MG63 (cell line): Measurements from ENCODE around the gene SCRN1. TPM values are rescaled to one million over a fixed set of nuclear protein-coding genes. Genes with fewer than 3 reads are reported as not detected.
"Not testable (repeated sequence)": the region's sequence is repeated elsewhere in the genome, so short reads cannot be mapped to it uniquely, and the experiment has no call there.

Experiments
- DNase-seq: peaks from one replicate; pipeline ENCODE4 v3.0.0-alpha.2; 2020
- H3K27me3 ChIP-seq: fragments of 250-450 bp; sonication (Bioruptor Pico); 2 replicates; pipeline ENCODE4 v1.5.1; 2020; ENCODE audit warnings: mild to moderate bottlenecking, moderate library complexity
- H3K36me3 ChIP-seq: fragments of 250-450 bp; sonication (Bioruptor Pico); 2 replicates; pipeline ENCODE4 v1.5.1; 2020; ENCODE audit warnings: mild to moderate bottlenecking, moderate library complexity
- H3K4me3 ChIP-seq: fragments of 250-450 bp; sonication (Bioruptor Pico); 2 replicates; pipeline ENCODE4 v1.5.1; 2020; ENCODE audit warnings: mild to moderate bottlenecking, moderate library complexity
- H3K9me3 ChIP-seq: fragments of 250-450 bp; sonication (Bioruptor Pico); 2 replicates; pipeline ENCODE4 v1.5.1; 2020; ENCODE audit warnings: mild to moderate bottlenecking, moderate library complexity
- total RNA-seq: library from RNA; depleted of rRNA; stranded (reverse); fragments of >200 nt; shearing (Covaris generic); gene quantifications from 2 replicates; pipeline ENCODE4 v1.2.3, GENCODE V29; 2014; ENCODE audit warnings: low replicate concordance

SCRN1 gene
- total RNA-seq, 1 experiment from 2014 or later: 35.7 TPM

DNA sequence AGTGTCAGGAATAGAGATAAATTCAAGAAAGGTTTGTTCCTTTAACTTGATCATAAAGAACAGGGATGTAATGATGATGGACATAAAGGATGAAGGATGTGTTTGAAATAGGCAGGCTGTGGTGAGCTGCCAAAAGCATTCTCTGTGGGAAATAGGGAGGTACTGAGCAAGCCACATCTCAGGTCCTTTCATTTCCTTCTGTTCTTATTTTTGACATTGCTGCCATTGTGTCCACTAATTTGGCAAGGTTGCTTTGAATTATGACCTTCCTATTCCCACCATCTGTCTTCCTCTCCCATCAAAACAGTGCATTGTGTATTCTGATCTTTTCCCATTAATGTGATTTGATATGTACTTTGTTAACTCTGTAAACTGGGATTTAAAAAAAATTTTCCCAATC is 9.4 kb downstream of the SCRN1 start:
- no peaks in the 10 kb centered on the region for H3K27me3 ChIP-seq

DNA sequence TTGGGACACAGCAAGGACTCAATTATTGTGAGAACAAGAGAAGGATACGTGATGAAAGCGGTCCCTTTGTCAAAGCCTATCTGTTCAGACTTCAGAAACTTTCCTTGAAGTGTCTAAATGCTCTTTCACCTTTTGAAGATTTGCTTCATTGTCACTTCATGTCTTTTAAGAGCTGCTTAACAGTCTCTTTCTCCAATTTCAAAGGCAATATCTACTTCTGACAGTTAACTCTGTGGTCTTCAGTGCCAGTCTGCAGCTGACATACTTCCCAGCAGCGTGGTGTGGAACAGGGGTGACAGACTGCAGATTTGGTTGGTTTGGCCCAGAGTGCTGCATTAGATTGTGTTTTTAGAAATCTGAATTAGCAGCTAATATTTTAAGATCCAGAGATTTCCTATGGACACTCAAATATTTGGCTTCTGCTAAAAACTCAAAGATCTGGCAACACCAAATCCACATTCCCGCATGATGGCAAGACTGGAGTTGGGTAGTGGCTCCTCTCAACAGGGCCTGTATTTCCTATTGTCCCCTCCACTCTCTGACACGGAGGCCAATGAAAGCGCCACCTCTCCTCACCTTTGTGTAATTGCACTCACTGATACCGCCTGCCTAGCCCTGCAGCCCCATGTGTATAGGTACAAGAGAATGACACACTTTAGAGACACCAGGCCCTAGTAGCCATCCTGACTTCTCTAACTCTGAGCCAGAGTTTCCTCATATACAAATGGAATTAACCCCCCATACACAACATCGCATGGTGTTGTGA is 11.5 kb downstream of the SCRN1 start:
- Histone ChIP-seq H3K27me3 (no peaks in the 10 kb centered on the region), H3K36me3 (peaks cover 6% of the 10 kb centered on the region; the same call in 1 of the 2 replicates), H3K4me3 (no peak overlapping the region), H3K9me3 (no peaks in the 10 kb centered on the region)
- no peak for DNase-seq

More for the DNA sequence above, 9.4 kb downstream of the SCRN1 start:
- Histone ChIP-seq H3K36me3 (peaks cover 6% of the 10 kb centered on the region; the same call in 1 of the 2 replicates), H3K9me3 (no peaks in the 10 kb centered on the region), H3K4me3 (no peak overlapping the region)
- no peak for DNase-seq

DNA sequence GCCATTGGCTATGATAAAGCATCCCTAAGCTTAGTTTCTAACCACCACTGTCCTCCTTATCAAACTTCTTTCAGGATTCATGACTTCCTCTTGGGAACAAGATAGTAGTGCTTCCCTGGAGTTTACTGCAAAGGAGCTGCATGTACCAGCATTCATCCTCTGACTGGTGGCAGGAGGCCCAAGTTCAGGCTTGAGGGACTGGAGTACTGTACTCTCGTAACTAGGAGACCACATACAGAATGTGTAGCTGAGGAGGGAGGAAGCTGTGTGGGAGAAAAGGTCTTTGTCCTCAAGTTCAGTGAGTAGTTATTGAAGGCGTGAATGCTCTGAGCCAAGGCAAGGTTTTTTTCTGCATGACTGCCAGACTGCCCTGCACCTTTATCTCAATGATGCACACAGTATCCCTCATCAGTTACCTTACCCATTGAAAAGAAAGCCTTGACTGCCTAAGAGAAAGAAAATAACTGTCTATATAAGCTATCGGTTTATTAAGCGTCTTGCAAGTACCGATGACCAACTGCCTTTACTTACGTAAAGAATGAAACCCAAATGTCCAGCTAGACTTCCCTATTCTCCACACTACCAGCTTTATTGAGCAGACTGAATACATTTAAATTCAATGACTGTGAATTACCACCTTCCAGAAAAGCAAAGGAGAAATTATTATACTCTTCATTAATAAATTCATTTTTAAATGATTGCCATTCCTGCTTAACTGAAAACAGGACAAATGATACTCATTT is 12.8 kb downstream of the SCRN1 start:
- peaks cover 6% of the 10 kb centered on the region; the same call in 1 of the 2 replicates for H3K36me3 ChIP-seq
- H3K27me3 ChIP-seq: no peaks in the 10 kb centered on the region
- no peak for DNase-seq
- H3K9me3 ChIP-seq: no peaks in the 10 kb centered on the region
- no peak overlapping the region for H3K4me3 ChIP-seq

DNA sequence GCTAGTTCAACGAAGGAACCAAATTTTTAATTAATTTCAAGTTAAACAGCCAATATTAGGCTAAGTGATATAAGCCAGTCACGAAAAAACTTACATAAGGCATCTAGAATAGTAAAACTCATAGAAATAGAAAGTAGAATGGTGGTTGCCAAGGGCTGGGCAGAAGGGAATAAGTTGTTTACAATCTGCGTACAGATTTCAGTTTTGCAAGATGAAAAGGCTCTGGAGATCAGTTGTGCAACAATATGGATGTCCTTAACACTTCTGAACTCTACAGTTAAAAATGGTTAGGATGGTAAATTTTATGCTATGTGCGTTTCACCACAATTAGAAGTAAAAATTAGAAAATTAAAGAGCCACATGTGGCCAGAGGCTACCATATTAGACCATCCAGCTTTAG is 13.3 kb downstream of the SCRN1 start:
- Histone ChIP-seq H3K36me3 (peaks cover 6% of the 10 kb centered on the region; the same call in 1 of the 2 replicates), H3K27me3 (no peaks in the 10 kb centered on the region), H3K9me3 (no peaks in the 10 kb centered on the region), H3K4me3 (no peak overlapping the region)
- DNase-seq: no peak

DNA sequence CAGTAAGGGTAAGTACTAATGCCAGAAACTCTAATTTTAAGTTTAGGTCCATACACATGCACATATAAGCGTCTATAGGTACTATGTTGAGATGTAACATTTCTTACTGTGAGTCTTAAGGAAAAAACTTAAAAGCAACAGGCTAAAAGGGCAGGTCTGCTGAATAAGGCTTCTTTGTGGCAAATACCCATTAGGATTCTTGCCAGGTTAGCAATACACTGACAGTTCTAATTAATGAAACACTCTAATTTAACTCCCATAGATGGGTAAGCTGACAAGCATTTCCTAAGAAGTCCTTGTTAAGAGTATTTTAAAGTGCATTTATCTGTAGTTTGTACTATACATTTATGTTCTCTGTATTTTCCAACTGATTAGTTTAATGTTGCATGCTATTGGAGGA is 14.0 kb downstream of the SCRN1 start:
- Histone ChIP-seq H3K27me3 (no peaks in the 10 kb centered on the region), H3K9me3 (no peaks in the 10 kb centered on the region), H3K4me3 (no peak overlapping the region), H3K36me3 (peaks cover 6% of the 10 kb centered on the region; the same call in 1 of the 2 replicates)
- no peak for DNase-seq

DNA sequence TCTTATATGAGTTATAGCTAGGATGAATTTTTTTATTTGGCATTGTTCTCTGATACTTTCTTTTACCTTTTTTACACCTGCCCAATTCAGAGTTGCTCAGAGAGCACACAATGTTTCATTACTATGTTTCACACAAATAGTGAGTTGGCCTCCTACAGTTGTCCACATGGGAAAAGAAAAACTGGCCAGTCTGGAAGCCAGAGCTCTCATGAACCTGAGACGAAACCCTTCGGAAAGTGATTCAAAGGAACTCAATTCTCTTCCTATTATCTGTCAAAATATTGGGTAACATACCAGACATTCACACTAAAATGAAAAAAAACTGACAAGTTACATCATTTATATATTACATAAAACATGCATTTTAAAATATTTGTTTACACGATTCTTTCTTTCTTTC is 15.3 kb downstream of the SCRN1 start:
- H3K36me3 ChIP-seq: peaks cover under 1% of the 10 kb centered on the region; the same call in 1 of the 2 replicates

DNA sequence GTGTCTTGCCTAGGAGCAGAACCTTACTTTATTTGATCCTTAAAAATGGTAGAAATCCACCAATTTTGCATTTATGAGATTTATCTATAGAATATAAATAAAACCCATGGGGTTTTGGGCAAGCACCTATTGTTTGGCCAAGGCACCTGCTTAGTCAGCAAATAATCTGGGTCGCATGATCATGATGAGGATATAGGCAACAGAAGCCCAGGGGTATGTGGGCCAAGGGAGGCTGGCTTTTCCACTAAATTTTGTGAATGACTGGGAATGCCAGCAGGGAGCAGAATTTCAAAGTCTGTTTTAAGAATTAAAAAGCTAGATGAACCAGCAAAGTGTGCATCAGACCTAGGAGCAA is 17.3 kb downstream of the SCRN1 start:
- no peaks in the 10 kb centered on the region for H3K27me3 ChIP-seq
- H3K4me3 ChIP-seq: no peak overlapping the region

More for the DNA sequence above, 15.3 kb downstream of the SCRN1 start:
- Histone ChIP-seq H3K27me3 (no peaks in the 10 kb centered on the region), H3K9me3 (no peaks in the 10 kb centered on the region), H3K4me3 (no peak overlapping the region)
- no peak for DNase-seq

DNA sequence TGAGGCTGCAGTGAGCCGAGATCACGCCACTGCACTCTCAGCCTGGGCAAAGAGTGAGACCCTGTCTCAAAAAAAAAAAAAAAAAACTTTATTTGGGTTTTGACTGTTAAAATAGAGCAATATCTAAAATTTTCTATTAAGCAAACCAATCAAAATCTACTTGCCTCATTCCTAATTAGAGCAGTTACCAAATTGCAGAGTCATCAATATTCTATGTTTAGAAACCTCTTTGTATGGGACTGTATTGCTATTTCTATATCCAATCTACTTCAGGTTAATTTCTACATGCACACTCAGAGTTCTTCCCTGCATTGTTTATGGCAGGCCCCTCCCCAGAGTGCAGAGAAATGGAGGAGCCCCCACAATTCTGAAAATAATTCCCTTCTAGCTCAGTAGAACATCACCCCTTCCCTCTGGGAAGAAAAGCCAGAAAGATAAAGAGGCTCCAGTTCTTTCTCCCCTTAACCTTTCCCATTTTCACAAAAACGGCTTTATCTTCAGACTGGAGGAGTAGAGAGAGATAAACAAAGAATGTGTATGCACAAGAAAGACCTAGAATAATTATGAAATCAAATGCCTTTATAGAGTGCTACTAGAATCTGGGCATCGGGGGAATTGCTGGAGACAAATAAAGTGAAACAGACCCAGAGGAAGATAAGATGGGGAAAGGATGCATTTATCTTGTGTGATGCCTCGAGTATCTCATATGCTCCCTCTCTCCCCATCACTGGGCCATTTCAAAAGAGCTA is 17.9 kb downstream of the SCRN1 start:
- peaks cover 7% of the 10 kb centered on the region; the same call in 1 of the 2 replicates for H3K36me3 ChIP-seq
- no peak overlapping the region for H3K4me3 ChIP-seq
- DNase-seq: no peak
- H3K27me3 ChIP-seq: no peaks in the 10 kb centered on the region
- no peaks in the 10 kb centered on the region for H3K9me3 ChIP-seq

More for the DNA sequence above, 17.3 kb downstream of the SCRN1 start:
- no peak for DNase-seq
- Histone ChIP-seq H3K36me3 (peaks cover 7% of the 10 kb centered on the region; the same call in 1 of the 2 replicates), H3K9me3 (no peaks in the 10 kb centered on the region)

DNA sequence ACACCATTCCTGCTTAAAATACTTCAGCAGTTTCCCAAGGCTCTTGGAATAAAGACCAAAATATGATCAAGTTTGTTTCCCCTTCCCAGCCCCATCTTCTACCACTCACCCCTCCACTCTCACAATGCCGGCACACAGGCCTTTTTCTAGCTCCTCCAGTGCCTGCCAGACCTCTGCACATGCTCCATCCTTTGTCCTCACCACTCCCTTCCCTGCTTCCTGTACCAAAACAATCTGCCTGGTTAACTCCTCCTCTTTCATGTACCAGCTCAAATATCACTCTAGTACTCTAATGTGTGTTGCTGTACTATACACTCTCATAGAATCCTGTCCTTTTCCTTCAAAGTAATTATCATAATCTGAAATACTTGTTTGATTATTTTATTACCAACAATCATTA is 19.4 kb downstream of the SCRN1 start:
- Histone ChIP-seq H3K9me3 (no peaks in the 10 kb centered on the region), H3K27me3 (no peaks in the 10 kb centered on the region), H3K4me3 (no peak overlapping the region), H3K36me3 (peaks cover 7% of the 10 kb centered on the region; the same call in 1 of the 2 replicates)
- no peak for DNase-seq

DNA sequence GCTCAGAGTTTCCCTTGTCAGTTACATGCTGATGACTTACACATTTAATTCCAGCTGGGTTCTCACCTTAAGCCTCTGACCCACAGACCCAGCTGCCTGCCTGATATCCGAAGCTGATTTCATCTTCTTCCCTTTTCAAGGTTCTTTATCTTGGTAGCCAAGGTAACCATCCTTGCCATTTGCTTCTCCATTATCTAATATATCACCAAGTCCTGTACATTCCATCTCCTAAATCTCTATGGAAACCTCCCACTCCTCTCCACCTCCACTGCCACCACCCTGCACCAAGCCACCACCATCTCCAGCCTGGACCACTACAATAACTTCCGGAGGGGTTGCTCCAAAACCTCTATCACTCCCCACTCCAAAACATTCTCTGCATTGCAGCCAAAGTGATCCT is 19.9 kb downstream of the SCRN1 start:
- DNase-seq: no peak
- Histone ChIP-seq H3K9me3 (no peaks in the 10 kb centered on the region), H3K4me3 (no peak overlapping the region), H3K27me3 (no peaks in the 10 kb centered on the region), H3K36me3 (peaks cover 7% of the 10 kb centered on the region; the same call in 1 of the 2 replicates)

DNA sequence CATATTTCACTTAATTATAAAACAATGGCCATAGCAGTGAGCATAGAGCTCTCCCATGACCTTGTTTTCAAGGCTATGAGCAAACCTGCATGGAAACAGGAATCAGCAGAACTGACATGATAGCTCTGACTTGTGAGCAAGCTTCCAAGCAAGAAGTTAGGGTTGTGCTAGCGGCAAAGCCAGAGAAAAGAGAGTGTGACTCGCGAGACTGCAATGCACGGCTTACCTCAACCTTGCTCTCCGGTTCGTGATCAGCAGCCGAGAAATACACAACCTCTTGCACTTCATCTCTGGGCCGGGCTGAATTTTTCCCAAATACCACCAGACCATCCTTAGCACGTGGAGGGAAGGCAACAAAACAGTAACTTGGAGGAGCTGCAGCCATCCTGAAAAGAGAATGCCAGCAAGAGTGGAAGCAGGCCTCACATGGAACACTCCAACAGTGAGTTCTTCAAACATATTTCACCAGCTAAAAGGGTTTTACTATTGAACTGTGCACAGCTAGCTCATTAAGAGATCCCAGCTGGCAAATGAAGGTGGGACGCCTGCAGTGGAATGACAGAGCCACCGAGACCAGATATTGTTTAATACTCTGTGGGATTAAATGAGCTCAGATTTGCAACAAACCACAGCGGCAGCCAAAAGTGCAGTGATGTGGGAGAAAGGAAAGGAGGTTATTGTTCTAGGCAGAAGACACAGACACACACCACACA is 20.8 kb downstream of the SCRN1 start:
- no peak for DNase-seq
- Histone ChIP-seq H3K9me3 (no peaks in the 10 kb centered on the region), H3K36me3 (peaks cover 7% of the 10 kb centered on the region; the same call in 1 of the 2 replicates), H3K4me3 (no peak overlapping the region), H3K27me3 (no peaks in the 10 kb centered on the region)

DNA sequence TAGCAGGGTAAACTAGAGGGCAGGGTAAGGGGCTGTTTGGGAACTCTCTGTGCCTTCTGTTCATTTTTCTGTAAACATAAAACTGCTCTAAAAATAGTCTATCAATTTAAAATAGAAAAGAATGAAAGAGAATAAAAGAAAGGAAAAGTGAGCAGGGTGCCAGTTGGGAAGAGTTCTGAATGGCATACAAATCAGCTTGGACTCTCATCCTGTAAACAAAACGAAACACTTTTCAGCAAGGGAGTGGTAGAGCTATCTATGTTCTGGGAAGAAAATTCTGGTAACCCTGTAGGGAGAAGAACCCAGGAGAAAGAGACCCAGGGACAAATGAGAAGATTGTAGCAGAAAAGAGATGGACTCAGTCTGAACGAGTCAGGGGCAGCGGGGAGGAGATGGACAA is 24.6 kb downstream of the SCRN1 start:
- Histone ChIP-seq H3K36me3 (peaks cover 7% of the 10 kb centered on the region; the same call in 1 of the 2 replicates), H3K9me3 (no peaks in the 10 kb centered on the region), H3K27me3 (no peaks in the 10 kb centered on the region), H3K4me3 (no peak overlapping the region)
- DNase-seq: no peak

DNA sequence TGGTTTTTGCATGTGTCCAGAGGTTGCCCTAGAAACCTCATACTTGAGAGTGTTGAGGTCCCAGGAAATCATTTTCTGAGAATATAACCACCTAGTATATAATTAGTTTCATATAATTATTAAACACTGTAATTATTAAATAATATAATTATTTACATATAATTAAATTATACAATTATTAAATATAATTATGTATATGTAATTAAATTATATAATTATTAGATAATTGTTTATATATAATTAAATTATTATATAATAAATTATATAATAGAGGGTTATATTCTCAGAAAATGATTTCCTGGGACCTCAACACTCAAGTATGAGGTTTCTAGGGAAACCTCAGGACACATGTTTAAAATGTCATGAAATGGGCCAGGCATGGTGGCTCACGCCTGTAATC is 27.6 kb downstream of the SCRN1 start:
- no peak for DNase-seq
- no peaks in the 10 kb centered on the region for H3K9me3 ChIP-seq
- H3K4me3 ChIP-seq: no peak overlapping the region
- H3K27me3 ChIP-seq: no peaks in the 10 kb centered on the region
- no peaks in the 10 kb centered on the region; the same call in 1 of the 2 replicates for H3K36me3 ChIP-seq

DNA sequence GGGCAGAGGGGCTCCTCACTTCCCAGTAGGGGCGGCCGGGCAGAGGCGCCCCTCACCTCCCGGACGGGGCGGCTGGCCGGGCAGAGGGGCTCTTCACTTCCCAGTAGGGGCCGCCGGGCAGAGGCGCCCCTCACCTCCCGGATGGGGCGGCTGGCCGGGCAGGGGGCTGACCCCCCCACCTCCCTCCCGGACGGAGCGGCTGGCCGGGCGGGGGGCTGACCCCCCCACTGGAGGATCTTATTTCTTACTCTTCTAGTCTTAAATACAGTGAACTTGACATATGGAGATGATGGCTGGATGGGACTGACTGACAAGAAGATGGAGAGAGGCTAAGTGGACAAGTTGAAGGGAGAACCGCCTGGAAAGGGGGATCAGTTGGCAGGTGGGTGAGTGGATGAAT is 28.0 kb downstream of the SCRN1 start:
- H3K27me3 ChIP-seq, H3K36me3 ChIP-seq, DNase-seq, H3K4me3 ChIP-seq, H3K9me3 ChIP-seq: not testable (repeated sequence)

DNA sequence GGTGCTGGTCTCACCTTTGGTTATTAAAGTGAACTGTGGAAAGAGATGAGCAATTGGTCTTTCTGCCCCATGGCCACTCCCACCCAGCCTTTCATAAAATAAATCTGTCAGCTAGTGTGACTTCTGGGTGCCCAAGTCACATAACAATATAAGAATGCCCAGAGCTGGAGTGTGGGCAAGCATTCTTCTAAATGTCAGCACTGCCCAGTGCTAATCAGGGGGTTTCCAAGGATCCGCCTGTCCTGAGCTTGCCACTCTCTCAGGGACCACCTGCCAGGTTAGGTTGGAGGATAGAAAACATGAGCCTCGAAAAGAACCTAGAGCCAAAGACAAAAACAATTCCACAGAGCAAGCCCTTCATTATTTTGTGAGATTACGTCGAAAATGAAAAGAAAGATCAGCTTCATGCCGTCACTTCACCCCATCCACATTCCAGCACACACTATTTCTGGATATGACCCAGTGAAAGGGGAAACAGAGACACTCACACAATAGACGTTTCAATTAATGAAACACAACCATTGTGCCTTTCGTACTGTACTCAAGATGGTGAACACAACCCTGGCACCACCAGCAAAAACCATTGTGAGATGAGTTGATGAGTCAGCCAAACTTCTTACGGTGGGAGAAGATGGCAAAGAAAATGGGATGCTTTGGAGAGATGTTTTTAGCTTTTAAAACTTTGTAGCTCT is 30.8 kb downstream of the SCRN1 start:
- H3K4me3 ChIP-seq: no peak overlapping the region
- H3K36me3 ChIP-seq: no peaks in the 10 kb centered on the region; the same call in none of the 2 replicates
- no peak for DNase-seq
- no peaks in the 10 kb centered on the region for H3K27me3 ChIP-seq
- no peaks in the 10 kb centered on the region for H3K9me3 ChIP-seq
